HepG2 (cell line): ENCODE results near the gene LRP1-AS. TPM values are rescaled to one million over a fixed set of nuclear protein-coding genes. Genes with fewer than 3 reads are reported as not detected.

Experiments used
- ATAC-seq: fragments of 200-7000 bp; cut with Tn5 transposase; 3 replicates; pipeline ENCODE4 v1.9.1; 2020; ENCODE audit warnings: mild to moderate bottlenecking, moderate library complexity
- BruUV-seq: library from RNA; stranded (reverse); fragments of 400-500 nt; replicated peaks from 2 replicates; lab custom pipeline; 2021; lab: Mats Ljungman, UMichigan
- CTCF ChIA-PET: fragments of 300-600 bp; formaldehyde crosslinking; extraction: SDS; loops from one replicate; lab custom pipeline; 2021; ENCODE audit warnings: low total read pairs, inconsistent platforms, low intra/inter-chr PET ratio; lab: Yijun Ruan, JAX
- POLR2A ChIA-PET: fragments of 350-600 bp; sonication (Branson Sonifier 250); formaldehyde crosslinking; loops from one replicate; lab custom pipeline; 2020; ENCODE audit warnings: antibody characterized with exemption, inconsistent platforms; lab: Yijun Ruan, JAX
- DNase-seq: peaks from one replicate; pipeline ENCODE4 v3.0.0-alpha.2; 2015; ENCODE audit warnings: low spot score
- FAIRE-seq: peaks from 3 replicates; lab custom pipeline; 2011; peaks lifted over from hg19 to GRCh38; lab: Jason Lieb, UNC
- H2AFZ ChIP-seq: one replicate; pipeline ENCODE4 v1.6.1; 2011; ENCODE audit warnings: low read length, inconsistent platforms
- H3K27ac ChIP-seq: fragments of 300-600 bp; 3 replicates; pipeline ENCODE4 v1.8.0; 2011; ENCODE audit warnings: mixed run types, mild to moderate bottlenecking, mixed read lengths, low read length, inconsistent platforms; ENCODE audit not compliant: insufficient read depth; ENCODE audit errors: extremely low read length
- H3K27me3 ChIP-seq, 2 experiments: fragments of 200-600 bp in 1 of 2; 2 replicates in 1 of 2; 3 replicates in 1 of 2; pipeline versions ENCODE4 v1.6.0 to v1.8.0; 2011; ENCODE audit warnings: low read length in 2 of 2, mild to moderate bottlenecking in 2 of 2, moderate library complexity in 2 of 2, inconsistent platforms in 1 of 2; ENCODE audit not compliant: insufficient read depth in 2 of 2, control insufficient read depth in 1 of 2
- H3K36me3 ChIP-seq, 2 experiments: fragments of 200-600 bp in 1 of 2; replicated peaks in 1 of 2; 2 replicates in 1 of 2; 3 replicates in 1 of 2; pipeline versions ENCODE4 v1.5.1 to v1.8.0; 2011; ENCODE audit warnings: low read length in 2 of 2, inconsistent platforms in 1 of 2; ENCODE audit not compliant: insufficient read depth in 2 of 2, control insufficient read depth in 1 of 2
- H3K4me1 ChIP-seq: 2 replicates; pipeline ENCODE4 v1.5.1; 2012; ENCODE audit warnings: low read length, inconsistent platforms; ENCODE audit not compliant: insufficient read depth
- H3K4me2 ChIP-seq: 2 replicates; pipeline ENCODE4 v1.6.0; 2011; ENCODE audit warnings: low read depth, low read length, inconsistent platforms
- H3K4me3 ChIP-seq, 3 experiments: fragments of 200-600 bp in 1 of 3; sonication (generic), shearing (Covaris generic) in 1 of 3; replicated peaks in 1 of 3; 2 replicates each; pipeline ENCODE4 v1.5.1; 2011 to 2016; ENCODE audit warnings: low read length in 3 of 3, inconsistent platforms in 2 of 3, low read depth in 2 of 3, mild to moderate bottlenecking in 2 of 3, control low read depth in 1 of 3, mixed read lengths in 1 of 3; ENCODE audit not compliant: insufficient read depth in 1 of 3
- H3K79me2 ChIP-seq: one replicate; pipeline ENCODE4 v1.6.1; 2011; ENCODE audit warnings: low read length, inconsistent platforms; ENCODE audit not compliant: insufficient read depth
- H3K9ac ChIP-seq: 2 replicates; pipeline ENCODE4 v1.6.0; 2011; ENCODE audit warnings: mild to moderate bottlenecking, low read depth, low read length, inconsistent platforms; ENCODE audit not compliant: insufficient read depth
- H3K9me3 ChIP-seq: 2 replicates; pipeline ENCODE4 v1.5.1; 2012; ENCODE audit warnings: mild to moderate bottlenecking, low read length
- H4K20me1 ChIP-seq: 2 replicates; pipeline ENCODE4 v1.6.0; 2011; ENCODE audit warnings: inconsistent platforms, mild to moderate bottlenecking, low read length, moderate library complexity; ENCODE audit not compliant: insufficient read depth
- AGO2 ChIP-seq: fragments of 200-400 bp; formaldehyde crosslinking; optimal IDR thresholded peaks from 2 replicates; pipeline ENCODE3; 2017; ENCODE audit warnings: mild to moderate bottlenecking, low read depth, low read length, moderate library complexity
- KDM5A ChIP-seq: fragments of 200-600 bp; sonication (generic); IDR thresholded peaks from 2 replicates; pipeline ENCODE4 v1.7.0; 2018; ENCODE audit warnings: antibody characterized with exemption, mild to moderate bottlenecking, low read length, borderline replicate concordance
- SIN3A ChIP-seq: IDR thresholded peaks from 2 replicates; pipeline ENCODE4 v1.6.1; 2011; ENCODE audit warnings: low read depth, mild to moderate bottlenecking, control low read depth, low read length, borderline replicate concordance
- THAP9 ChIP-seq: sonication (generic); formaldehyde crosslinking; IDR thresholded peaks from 2 replicates; pipeline ENCODE4; 2020; ENCODE audit warnings: missing genetic modification reagents, mild to moderate bottlenecking, borderline replicate concordance
- ZBTB8A ChIP-seq: sonication (generic); formaldehyde crosslinking; IDR thresholded peaks from 2 replicates; pipeline ENCODE4 v1.4.0; 2020; ENCODE audit warnings: mild to moderate bottlenecking, low read depth, missing genetic modification reagents, borderline replicate concordance
- ZNF546 ChIP-seq: sonication (generic); formaldehyde crosslinking; conservative IDR thresholded peaks from 2 replicates; pipeline ENCODE4 v1.8.1; 2023; ENCODE audit warnings: mild to moderate bottlenecking, missing genetic modification reagents
- ZSCAN5A ChIP-seq: sonication (generic); formaldehyde crosslinking; IDR thresholded peaks from 2 replicates; pipeline ENCODE4 v1.8.0; 2022; ENCODE audit warnings: mild to moderate bottlenecking, missing genetic modification reagents, borderline replicate concordance
- WGBS: methylation state at CpG from one replicate; pipeline ENCODE4 v1.1.6; 2017; ENCODE audit warnings: low lambda C conversion rate; 5-methylcytosine and 5-hydroxymethylcytosine counted together
- in situ Hi-C: cut with HindIII; loops from 2 replicates; pipeline ENCODE4 v1.10.0; 2017; ENCODE audit warnings: low pct_unique_long_range_greater_than_20kb; ENCODE audit not compliant: extremely low pct_ligation_motif_present
- intact Hi-C: fragments of 100-400 bp; cut with micrococcal nuclease; formaldehyde crosslinking; loops from one replicate; pipeline ENCODE4 v1.10.0; 2022; ENCODE audit not compliant: unreplicated experiment
- polyA plus RNA-seq, 8 experiments: library from polyadenylated mRNA; depleted of rRNA in 3 of 8; stranded (reverse) in 7 of 8; unstranded in 1 of 8; fragments of >200 nt; fragmentation: Illumina TruSeq in 4 of 8; extraction: Trizol in 4 of 8; gene quantifications; 2 replicates each; pipeline versions ENCODE4 v1.2.1 to v1.2.3, GENCODE V29; 2011 to 2016; ENCODE audit warnings: low read depth in 4 of 8, missing spikeins in 1 of 8, mixed read lengths in 1 of 8; ENCODE audit not compliant: insufficient read depth in 1 of 8
- total RNA-seq, 5 experiments: library from RNA; depleted of rRNA; stranded (reverse); fragments of >200 nt; fragmentation: Illumina TruSeq; extraction: Trizol; gene quantifications; 2 replicates each; pipeline ENCODE4 v1.2.3, GENCODE V29; 2016; ENCODE audit warnings: low read depth in 1 of 5

The LRP1-AS gene
- total and polyA plus RNA-seq, 2 of the 13 experiments (the other 11 are each of a cell fraction or from before 2014, with no cell fraction given): 0.20 TPM; not detected in 1

- Histone ChIP-seq H3K27me3 (no peaks in the 10 kb centered on the region), H3K36me3 (peaks cover 66 to 88% of the 10 kb centered on the region in 2 experiments), H3K79me2 (no peaks in the 10 kb centered on the region), H3K27ac (no peak overlapping the region), H4K20me1 (no peaks in the 10 kb centered on the region; the same call in 1 of the 2 replicates), H3K4me1 (peaks cover 20% of the 10 kb centered on the region), H3K4me3 (no peak overlapping the region), H2AFZ (no peak overlapping the region), H3K9me3 (no peaks in the 10 kb centered on the region), H3K9ac (no peak overlapping the region), H3K4me2 (no peak overlapping the region)
- FAIRE-seq (no peak), ATAC-seq (no peak), DNase-seq (no peak)
- no peak for TF ChIP-seq SIN3A
- TF ChIP-seq KDM5A: no peak
- TF ChIP-seq ZSCAN5A: no peak
- CTCF ChIA-PET: no interaction called here
- POLR2A ChIA-PET: interaction anchor here (1.4 to 3.0 kb wide), 3 partner anchors 9 to 31 kb away, joined by 3 to 15 read pairs (median 11); partner anchors contain the start of genes LRP1 and LRP1-AS
- in situ Hi-C loops (no loop called here), intact Hi-C loops (no loop called here)
- no TSS peak for BruUV-seq
- 100% methylated on average over 1 of the region's 4 CpGs for WGBS
These were observed 11.2 kb upstream of the LRP1-AS start for GRCh38 chr12:57158665-57159064.

GRCh38 chr12:57158186-57158585 lies 10.8 kb upstream of the LRP1-AS start:
- Histone ChIP-seq H3K4me3 (no peak overlapping the region), H3K27me3 (no peaks in the 10 kb centered on the region), H2AFZ (no peak overlapping the region), H3K9me3 (no peaks in the 10 kb centered on the region)
- no TSS peak for BruUV-seq
- TF ChIP-seq THAP9 (CRISPR knock-in tag) (no peak), ZBTB8A (no peak), ZNF546 (CRISPR knock-in tag) (no peak), AGO2 (peak; percentile 65)
- TF ChIP-seq, all 625 proteins: peak for 1
- peaks cover 25% of the 10 kb centered on the region for H3K4me1 ChIP-seq
- no peaks in the 10 kb centered on the region; the same call in 1 of the 2 replicates for H4K20me1 ChIP-seq
- peaks cover 65 to 90% of the 10 kb centered on the region in 2 experiments for H3K36me3 ChIP-seq
- DNase-seq (no peak), FAIRE-seq (no peak), ATAC-seq (no peak)
- ChIA-PET POLR2A (interaction anchor here (1.4 to 3.0 kb wide), 3 partner anchors 9 to 30 kb away, joined by 3 to 15 read pairs (median 11); partner anchors contain the start of genes LRP1 and LRP1-AS), CTCF (no interaction called here)
- no peak overlapping the region for H3K9ac ChIP-seq
- whole genome bisulfite sequencing: 98% methylated on average over 12 of the region's 16 CpGs
- no peaks in the 10 kb centered on the region for H3K79me2 ChIP-seq
- H3K4me2 ChIP-seq: no peak overlapping the region
- no peak overlapping the region for H3K27ac ChIP-seq
- intact Hi-C loops (no loop called here), in situ Hi-C loops (no loop called here)
